ENCODE data around the gene RASGRP2.

RASGRP2 gene

GRCh38 chr11:64697663-64698375 is 46.1 kb downstream of the RASGRP2 start:
- DNase-seq (ENCODE audit: low read depth in 2 of 2), result no peak

- DNase-seq (ENCODE audit: low read depth in 2 of 2), result no peak
Measured at GRCh38 chr11:64696045-64696444, 47.9 kb downstream of the RASGRP2 start.

GRCh38 chr11:64695548-64695947 is 48.4 kb downstream of the RASGRP2 start:
- DNase-seq (ENCODE audit: low read depth in 2 of 2), result no peak

- DNase-seq (ENCODE audit: low read depth in 2 of 2), result no peak
Measured at GRCh38 chr11:64694821-64695365, 49.0 kb downstream of the RASGRP2 start.

- DNase-seq (ENCODE audit: low read depth in 2 of 2), result no peak
Measured at GRCh38 chr11:64694026-64694755, 49.8 kb downstream of the RASGRP2 start.

- no peak for DNase-seq (ENCODE audit: low read depth in 2 of 2)
Measured at GRCh38 chr11:64692764-64693331, 51.1 kb downstream of the RASGRP2 start.

GRCh38 chr11:64691543-64691942 is 52.4 kb downstream of the RASGRP2 start:
- no peak for DNase-seq (ENCODE audit: low read depth in 2 of 2)

GRCh38 chr11:64690235-64690634 is 53.7 kb downstream of the RASGRP2 start:
- no peak for DNase-seq (ENCODE audit: low read depth in 2 of 2)

GRCh38 chr11:64688534-64688982 is 55.4 kb downstream of the RASGRP2 start:
- peak; percentile 87 to 92 for DNase-seq (ENCODE audit: low read depth in 2 of 2)

- no peak for DNase-seq (ENCODE audit: low read depth in 2 of 2)
Measured at GRCh38 chr11:64687643-64688533, 56.1 kb downstream of the RASGRP2 start.

GRCh38 chr11:64687204-64687603 is 56.7 kb downstream of the RASGRP2 start:
- DNase-seq (ENCODE audit: low read depth in 2 of 2), result no peak

GRCh38 chr11:64686466-64687170 is 57.3 kb downstream of the RASGRP2 start:
- no peak for DNase-seq (ENCODE audit: low read depth in 2 of 2)

- no peak for DNase-seq (ENCODE audit: low read depth in 2 of 2)
Measured at GRCh38 chr11:64685536-64685935, 58.4 kb downstream of the RASGRP2 start.

GRCh38 chr11:64684357-64684756 is 59.6 kb downstream of the RASGRP2 start:
- DNase-seq (ENCODE audit: low read depth in 2 of 2), result no peak

GRCh38 chr11:64681171-64681570 is 62.8 kb downstream of the RASGRP2 start:
- no peak for DNase-seq (ENCODE audit: low read depth in 2 of 2)

- no peak for DNase-seq (ENCODE audit: low read depth in 2 of 2)
Measured at GRCh38 chr11:64679846-64680245, 64.1 kb downstream of the RASGRP2 start.

- DNase-seq (ENCODE audit: low read depth in 2 of 2), result no peak
Measured at GRCh38 chr11:64677441-64678023, 66.4 kb downstream of the RASGRP2 start.

All from stimulated activated CD4-positive, alpha-beta T cell treated with anti-CD3 and anti-CD28 coated beads, Interleukin-4, amount 100 ng/mL, for 48 hours (primary cell).